K562 (cell line): ENCODE data around the gene KIF23. TPM values are rescaled to one million over a fixed set of nuclear protein-coding genes. Genes with fewer than 3 reads are reported as not detected.
A peak's percentile ranks its signal among the peaks of the same experiment; 100 is the strongest.

Experiments
- CAMTA2 ChIP-seq: fragments of 250-450 bp; sonication (Bioruptor Pico); conservative IDR thresholded peaks from 2 replicates; pipeline ENCODE4 v1.5.1; 2022
- HBP1 ChIP-seq: fragments of 450-650 bp; formaldehyde crosslinking; IDR thresholded peaks from 2 replicates; pipeline ENCODE4 v1.4.0; 2022; ENCODE audit warnings: missing genetic modification characterization
- ILF3 ChIP-seq: fragments of 450-650 bp; IDR thresholded peaks from 2 replicates; pipeline ENCODE4 v1.6.1; 2018; ENCODE audit warnings: antibody characterized with exemption, mild to moderate bottlenecking, moderate library complexity, borderline replicate concordance
- JUNB ChIP-seq: fragments of 450-650 bp; formaldehyde crosslinking; conservative IDR thresholded peaks from 2 replicates; pipeline ENCODE4 v1.4.0; 2020; ENCODE audit warnings: mild to moderate bottlenecking
- MYNN ChIP-seq, 2 experiments: sonication (generic); formaldehyde crosslinking in 1 of 2; IDR thresholded peaks; 2 replicates each; pipeline versions ENCODE4 v1.5.0 to v1.6.1; 2016 to 2020; ENCODE audit warnings: antibody characterized with exemption in 1 of 2, missing genetic modification reagents in 1 of 2
- NONO ChIP-seq, 2 experiments: fragments of 200-400 bp in 1 of 2; fragments of 450-650 bp in 1 of 2; formaldehyde crosslinking in 1 of 2; IDR thresholded peaks; 2 replicates each; pipeline ENCODE4 v1.6.1; 2017; ENCODE audit warnings: low read depth in 2 of 2, mild to moderate bottlenecking in 2 of 2, moderate library complexity in 2 of 2, low read length in 1 of 2
- POLR2B ChIP-seq: fragments of 450-650 bp; IDR thresholded peaks from 2 replicates; pipeline ENCODE4 v1.6.1; 2018; ENCODE audit warnings: low read depth; ENCODE audit not compliant: partially characterized antibody
- POLR2G ChIP-seq: fragments of 200-400 bp; formaldehyde crosslinking; IDR thresholded peaks from 2 replicates; pipeline ENCODE4 v1.6.1; 2017; ENCODE audit warnings: low read depth, mild to moderate bottlenecking, antibody characterized with exemption, low read length, moderate library complexity
- SNRNP70 ChIP-seq: fragments of 200-400 bp; formaldehyde crosslinking; optimal IDR thresholded peaks from 2 replicates; pipeline ENCODE3; 2017; ENCODE audit warnings: low read depth, low read length
- SUPT5H ChIP-seq: fragments of 450-650 bp; IDR thresholded peaks from 2 replicates; pipeline ENCODE4 v1.6.1; 2016
- TBL1XR1 ChIP-seq, 2 experiments: IDR thresholded peaks; 2 replicates each; pipeline ENCODE4 v1.6.1; 2012; ENCODE audit warnings: improper control_type of control experiment in 2 of 2, low read length in 2 of 2, mild to moderate bottlenecking in 1 of 2
- U2AF1 ChIP-seq: fragments of 200-400 bp; formaldehyde crosslinking; optimal IDR thresholded peaks from 2 replicates; pipeline ENCODE3; 2017; ENCODE audit warnings: mild to moderate bottlenecking, low read depth, low read length, moderate library complexity
- ZNF253 ChIP-seq: fragments of 250-450 bp; sonication (Bioruptor Pico); conservative IDR thresholded peaks from 2 replicates; pipeline ENCODE4 v1.6.1; 2021; ENCODE audit warnings: mild to moderate bottlenecking
- polyA plus RNA-seq, 8 experiments: library from polyadenylated mRNA; depleted of rRNA in 4 of 8; stranded (reverse) in 5 of 8; unstranded in 3 of 8; fragments of >200 nt; fragmentation: Nextera tagmentation in 2 of 8; fragmentation: Illumina TruSeq in 1 of 8; extraction: Ambion mirVana in 2 of 8; extraction: Trizol in 1 of 8; gene quantifications; 2 replicates each; pipeline versions ENCODE4 v1.2.1 to v1.2.3, GENCODE V29; 2011 to 2014; ENCODE audit warnings: inconsistent platforms in 1 of 8, missing spikeins in 1 of 8
- total RNA-seq, 7 experiments: library from RNA; depleted of rRNA in 6 of 7; stranded (reverse); fragments of >200 nt in 6 of 7; fragmentation: Illumina TruSeq in 2 of 7; extraction: Trizol in 2 of 7; gene quantifications; 2 replicates each; pipeline versions ENCODE4 v1.2.1 to v1.2.3, GENCODE V29; 2011 to 2021; ENCODE audit warnings: low replicate concordance in 1 of 7

KIF23 gene
- total and polyA plus RNA-seq, 9 of the 15 experiments (the other 6 are each of a cell fraction or from before 2014, with no cell fraction given): 29.4 to 58.2 (median 41.9) TPM

DNA sequence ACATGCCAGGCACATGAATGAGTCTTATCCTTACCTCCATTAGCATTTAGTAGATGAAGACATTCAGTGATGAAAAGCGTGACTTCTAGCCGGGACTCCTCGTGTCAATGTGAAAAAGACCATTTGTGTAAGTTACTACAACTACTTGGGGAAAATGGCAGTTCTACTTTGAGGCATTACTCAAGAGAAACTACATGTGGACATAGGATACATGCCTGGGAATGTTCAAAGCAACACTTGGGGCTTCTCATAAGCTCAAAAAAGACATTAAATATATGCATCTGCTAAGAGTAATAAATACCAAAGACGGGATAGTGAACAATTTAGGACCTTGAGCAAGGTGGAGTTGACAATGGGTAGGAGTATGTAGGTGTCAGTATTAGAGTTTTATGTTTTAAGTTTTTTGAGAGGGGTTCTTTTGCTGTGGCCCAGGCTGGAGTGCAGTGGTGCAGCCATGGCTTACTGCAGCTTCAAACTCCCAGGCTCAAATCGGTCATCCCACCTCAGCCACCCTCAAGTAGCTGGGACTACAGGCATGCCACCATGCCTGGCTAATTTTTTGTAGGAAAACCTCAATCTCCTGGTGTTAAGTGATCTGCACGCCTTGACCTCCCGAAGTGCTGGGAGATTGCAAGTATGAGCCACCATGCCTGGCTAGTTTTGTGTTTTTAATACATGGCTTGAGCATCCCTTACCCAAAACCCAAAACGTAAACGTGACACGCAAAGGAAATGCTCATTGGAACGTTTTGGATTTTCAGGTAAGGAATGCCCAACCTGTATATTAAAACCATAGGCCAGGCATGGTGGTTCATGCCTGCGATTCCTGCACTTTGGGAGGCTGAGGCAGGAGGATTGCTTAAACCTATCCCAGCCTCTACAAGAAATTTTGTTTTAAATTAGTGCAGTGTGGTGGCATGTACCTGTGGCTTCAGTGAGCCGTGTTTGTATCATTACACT, 42.3 kb downstream of the KIF23 start (continued):
- TF ChIP-seq ZNF253 (CRISPR knock-in tag): 0 out of 2 replicates have a peak, but pooled peaks have one; percentile 13
- no peak for TF ChIP-seq TBL1XR1 (IDR thresholded peaks at IDR 0.05; ENCODE audit: low read length in 2 of 2)
- TF ChIP-seq NONO (IDR thresholded peaks at IDR 0.05; ENCODE audit: low read depth in 2 of 2, low read length in 1 of 2): no peak
- peak; percentile 10; the same call in 1 of the 2 replicates for TF ChIP-seq POLR2G
- no peak for TF ChIP-seq JUNB (CRISPR knock-in tag)
- 0 out of 2 replicates have a peak, but pooled peaks have one; percentile 31 for TF ChIP-seq CAMTA2 (CRISPR knock-in tag)
- peak; percentile 45; the same call in 1 of the 2 replicates for TF ChIP-seq MYNN (IDR thresholded peaks at IDR 0.05)
- no peak for TF ChIP-seq MYNN (CRISPR knock-in tag; IDR thresholded peaks at IDR 0.05)
- peak; percentile 37; the same call in 1 of the 2 replicates for TF ChIP-seq HBP1 (CRISPR knock-in tag)
- TF ChIP-seq U2AF1: no peak
- TF ChIP-seq ILF3: 0 out of 2 replicates have a peak, but pooled peaks have one; percentile 9
- TF ChIP-seq SNRNP70: peak; percentile 48
- TF ChIP-seq POLR2B: peak; percentile 70
- TF ChIP-seq SUPT5H: peak; percentile 75
